HG03095 (cell line): ENCODE measurements around the gene ROGDI.
A peak's percentile ranks its signal among the peaks of the same experiment; 100 is the strongest.

ENCODE experiments used
- ATAC-seq: cut with Tn5 transposase; IDR thresholded peaks from one replicate; pipeline ENCODE4 v1.9.1; 2021; ENCODE audit warnings: moderate library complexity; ENCODE audit not compliant: unreplicated experiment

ROGDI gene

GRCh38 chr16:4814542-4815173 is 12.2 kb upstream of the ROGDI start:
- no peak for ATAC-seq

GRCh38 chr16:4814046-4814445 is 11.6 kb upstream of the ROGDI start:
- ATAC-seq: no peak

GRCh38 chr16:4813251-4814003 is 11.0 kb upstream of the ROGDI start:
- no peak for ATAC-seq

GRCh38 chr16:4811773-4812172 is 9.3 kb upstream of the ROGDI start:
- no peak for ATAC-seq

- no peak for ATAC-seq
Observed at GRCh38 chr16:4811242-4811641, 8.8 kb upstream of the ROGDI start.

- no peak for ATAC-seq
Observed at GRCh38 chr16:4806280-4806679, 3.8 kb upstream of the ROGDI start.

- no peak for ATAC-seq
Observed at GRCh38 chr16:4805231-4805630, 2.8 kb upstream of the ROGDI start.

GRCh38 chr16:4803898-4804762 is 1.7 kb upstream of the ROGDI start:
- no peak for ATAC-seq

GRCh38 chr16:4803401-4803844 is 990 bp upstream of the ROGDI start:
- ATAC-seq: no peak

GRCh38 chr16:4802659-4803287 is 340 bp upstream of the ROGDI start:
- ATAC-seq: peak; percentile 90

- no peak for ATAC-seq
Observed at GRCh38 chr16:4801051-4801961, 1.1 kb downstream of the ROGDI start.

GRCh38 chr16:4800290-4801041 is 2.0 kb downstream of the ROGDI start:
- no peak for ATAC-seq

- no peak for ATAC-seq
Observed at GRCh38 chr16:4799171-4799855, 3.1 kb downstream of the ROGDI start.

GRCh38 chr16:4798456-4798855 is 4.0 kb downstream of the ROGDI start:
- ATAC-seq: no peak

GRCh38 chr16:4797805-4798252 is 4.6 kb downstream of the ROGDI start:
- ATAC-seq: no peak

- ATAC-seq: no peak
Observed at GRCh38 chr16:4796982-4797804, 5.2 kb downstream of the ROGDI start.

GRCh38 chr16:4795828-4796572 is 6.4 kb downstream of the ROGDI start:
- no peak for ATAC-seq
